GM23338 (cell line): Measurements from ENCODE around the gene OR10R2.

Experiments used
- EZH2 ChIP-seq: fragments of 200-600 bp; sonication (generic); IDR thresholded peaks from one replicate; pipeline ENCODE4 v1.8.0; 2017; ENCODE audit warnings: antibody characterized with exemption, mild to moderate bottlenecking, low read depth; ENCODE audit not compliant: unreplicated experiment
- POLR2AphosphoS5 ChIP-seq: IDR thresholded peaks from 2 replicates; pipeline ENCODE4 v1.6.1; 2016; ENCODE audit warnings: antibody characterized with exemption, low read depth
- STAT1 ChIP-seq: IDR thresholded peaks from one replicate; pipeline ENCODE4 v1.6.1; 2016; ENCODE audit warnings: antibody characterized with exemption; ENCODE audit not compliant: unreplicated experiment
- TF ChIP-seq, protein P1 (sequence below), 2 experiments: fragments of 200-600 bp in 1 of 2; sonication (generic) in 1 of 2; conservative IDR thresholded peaks; 2 replicates each; pipeline versions ENCODE4 v1.5.1 to v1.6.1; 2016 to 2017; ENCODE audit warnings: antibody characterized with exemption in 2 of 2, low read depth in 2 of 2, mild to moderate bottlenecking in 2 of 2, moderate library complexity in 1 of 2

DNA sequence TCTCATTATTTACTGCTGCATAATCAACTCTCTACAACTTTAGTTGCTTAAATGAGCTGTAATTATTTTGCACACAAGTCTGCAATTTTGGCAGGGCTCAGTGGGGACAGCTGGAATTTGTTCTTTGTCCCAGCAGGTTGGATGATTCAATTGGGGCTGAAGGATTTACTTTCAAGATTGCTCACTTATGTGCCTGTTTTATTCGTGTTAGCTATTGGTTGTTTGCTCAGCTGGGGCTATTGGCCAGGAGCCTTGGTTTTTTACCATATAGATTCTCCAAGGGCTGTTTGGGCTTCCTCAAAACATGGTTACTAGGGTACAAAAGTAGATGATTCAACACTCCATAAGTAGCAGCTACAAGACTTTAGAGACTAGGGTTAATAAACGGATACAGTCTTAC is 13.4 kb downstream of the OR10R2 start:
- TF ChIP-seq, protein P1, sequence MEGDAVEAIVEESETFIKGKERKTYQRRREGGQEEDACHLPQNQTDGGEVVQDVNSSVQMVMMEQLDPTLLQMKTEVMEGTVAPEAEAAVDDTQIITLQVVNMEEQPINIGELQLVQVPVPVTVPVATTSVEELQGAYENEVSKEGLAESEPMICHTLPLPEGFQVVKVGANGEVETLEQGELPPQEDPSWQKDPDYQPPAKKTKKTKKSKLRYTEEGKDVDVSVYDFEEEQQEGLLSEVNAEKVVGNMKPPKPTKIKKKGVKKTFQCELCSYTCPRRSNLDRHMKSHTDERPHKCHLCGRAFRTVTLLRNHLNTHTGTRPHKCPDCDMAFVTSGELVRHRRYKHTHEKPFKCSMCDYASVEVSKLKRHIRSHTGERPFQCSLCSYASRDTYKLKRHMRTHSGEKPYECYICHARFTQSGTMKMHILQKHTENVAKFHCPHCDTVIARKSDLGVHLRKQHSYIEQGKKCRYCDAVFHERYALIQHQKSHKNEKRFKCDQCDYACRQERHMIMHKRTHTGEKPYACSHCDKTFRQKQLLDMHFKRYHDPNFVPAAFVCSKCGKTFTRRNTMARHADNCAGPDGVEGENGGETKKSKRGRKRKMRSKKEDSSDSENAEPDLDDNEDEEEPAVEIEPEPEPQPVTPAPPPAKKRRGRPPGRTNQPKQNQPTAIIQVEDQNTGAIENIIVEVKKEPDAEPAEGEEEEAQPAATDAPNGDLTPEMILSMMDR (conservative IDR thresholded peaks at IDR 0.05; ENCODE audit: low read depth in 2 of 2): no peak
- no peak for TF ChIP-seq EZH2
- no peak for TF ChIP-seq STAT1
- TF ChIP-seq POLR2AphosphoS5: no peak
